WERI-Rb-1 (cell line): ENCODE data around the gene SCN3B.

Experiments
- DNase-seq: peaks from one replicate; pipeline ENCODE4 v3.0.0-alpha.2; 2020
- H3K27ac ChIP-seq: fragments of 250-450 bp; sonication (Bioruptor Pico); 2 replicates; pipeline ENCODE4 v1.5.1; 2020; ENCODE audit warnings: mild to moderate bottlenecking, moderate library complexity
- H3K27me3 ChIP-seq: fragments of 250-450 bp; sonication (Bioruptor Pico); 2 replicates; pipeline ENCODE4 v1.5.1; 2021; ENCODE audit warnings: mild to moderate bottlenecking, low read depth, moderate library complexity; ENCODE audit not compliant: insufficient read depth, severe bottlenecking
- H3K36me3 ChIP-seq: fragments of 250-450 bp; sonication (Bioruptor Pico); 2 replicates; pipeline ENCODE4 v1.5.1; 2020; ENCODE audit warnings: mild to moderate bottlenecking, moderate library complexity
- H3K4me3 ChIP-seq: 2 replicates; pipeline ENCODE4 v1.5.1; 2011; ENCODE audit warnings: low read depth, mild to moderate bottlenecking, control low read depth, low read length
- H3K9me3 ChIP-seq: fragments of 250-450 bp; sonication (Bioruptor Pico); 2 replicates; pipeline ENCODE4 v1.5.1; 2021; ENCODE audit warnings: mild to moderate bottlenecking, moderate library complexity; ENCODE audit not compliant: severe bottlenecking
- CTCF ChIP-seq: IDR thresholded peaks from 2 replicates; pipeline ENCODE4 v1.5.1; 2011; ENCODE audit warnings: low read depth, mild to moderate bottlenecking, control low read depth, inconsistent platforms, low read length

The SCN3B gene, protein sequence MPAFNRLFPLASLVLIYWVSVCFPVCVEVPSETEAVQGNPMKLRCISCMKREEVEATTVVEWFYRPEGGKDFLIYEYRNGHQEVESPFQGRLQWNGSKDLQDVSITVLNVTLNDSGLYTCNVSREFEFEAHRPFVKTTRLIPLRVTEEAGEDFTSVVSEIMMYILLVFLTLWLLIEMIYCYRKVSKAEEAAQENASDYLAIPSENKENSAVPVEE

GRCh38 chr11:123654566-123655081, at the start of gene SCN3B:
SCN3B (minus strand) TSS chr11:123654624; CDS start chr11:123653801, 823 bp downstream.
- H3K4me3 ChIP-seq: peak within 1 kb of the TSS; percentile 93
- DNase-seq: peak; percentile 95

GRCh38 chr11:123702696-123703095, 48.3 kb upstream of the SCN3B start:
- no peak for DNase-seq
- Histone ChIP-seq H3K36me3 (no peaks in the 10 kb centered on the region), H3K27me3 (no peaks in the 10 kb centered on the region), H3K27ac (no peak overlapping the region), H3K9me3 (peaks cover 4% of the 10 kb centered on the region), H3K4me3 (no peak overlapping the region)
- TF ChIP-seq CTCF: no peak

More at GRCh38 chr11:123654566-123655081, at the start of gene SCN3B:
- Histone ChIP-seq H3K9me3 (no peaks in the 10 kb centered on the region), H3K27ac (peak within 1 kb of the TSS; percentile 100), H3K36me3 (no peaks in the 10 kb centered on the region; the same call in none of the 2 replicates), H3K27me3 (no peaks in the 10 kb centered on the region)
- TF ChIP-seq CTCF: no peak

DNA sequence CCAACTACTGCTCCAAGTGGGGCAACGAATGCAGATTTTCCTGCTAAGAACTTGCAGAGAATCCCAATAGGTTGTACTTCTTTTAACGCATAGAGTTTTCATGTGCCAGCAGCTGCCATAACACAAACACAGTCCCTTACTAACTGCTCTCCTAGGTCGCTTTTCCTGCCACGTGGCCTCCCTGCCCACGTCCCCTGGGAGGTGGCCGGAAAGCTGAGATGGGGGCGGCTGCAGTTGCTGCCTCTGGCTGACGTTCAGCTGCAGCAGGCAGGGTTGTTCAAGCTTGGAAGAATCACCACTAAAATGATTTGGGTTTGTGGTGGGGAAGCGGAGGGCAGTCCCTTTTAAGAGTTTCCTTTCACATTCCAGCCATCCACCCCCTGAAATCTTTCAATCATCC, 47.7 kb upstream of the SCN3B start:
- Histone ChIP-seq H3K9me3 (peaks cover 4% of the 10 kb centered on the region), H3K36me3 (no peaks in the 10 kb centered on the region), H3K4me3 (no peak overlapping the region), H3K27ac (no peak overlapping the region), H3K27me3 (no peaks in the 10 kb centered on the region)
- TF ChIP-seq CTCF: no peak
- no peak for DNase-seq

DNA sequence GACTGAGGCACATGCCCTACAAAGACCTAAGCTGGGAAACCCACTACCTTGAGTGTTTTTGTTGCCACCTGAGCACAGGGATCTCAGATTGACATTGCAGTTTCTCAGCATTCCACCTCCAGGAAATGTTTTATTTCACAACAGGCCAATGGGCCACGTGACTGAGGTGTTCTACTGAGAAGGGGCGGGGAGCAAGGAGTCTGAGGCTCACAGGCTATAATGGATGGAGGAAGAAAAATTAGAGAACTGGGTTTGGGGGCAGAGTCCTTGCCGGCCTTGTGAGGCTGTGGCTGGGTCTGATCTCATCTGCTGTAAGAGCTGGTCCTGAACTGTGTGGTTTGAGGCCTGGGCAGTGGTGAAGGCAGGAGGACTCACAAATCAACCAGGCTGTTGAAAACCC, 46.3 kb upstream of the SCN3B start:
- no peak for DNase-seq
- H3K9me3 ChIP-seq: peaks cover 4% of the 10 kb centered on the region
- no peaks in the 10 kb centered on the region for H3K27me3 ChIP-seq

GRCh38 chr11:123698546-123699127, 44.2 kb upstream of the SCN3B start:
- peaks cover 4% of the 10 kb centered on the region for H3K9me3 ChIP-seq
- TF ChIP-seq CTCF: no peak
- DNase-seq: peak; percentile 45
- H3K36me3 ChIP-seq: no peaks in the 10 kb centered on the region
- H3K4me3 ChIP-seq: no peak overlapping the region
- H3K27me3 ChIP-seq: no peaks in the 10 kb centered on the region
- peak overlapping the region; percentile 48 for H3K27ac ChIP-seq

More for the DNA sequence above, 46.3 kb upstream of the SCN3B start:
- no peak for TF ChIP-seq CTCF
- Histone ChIP-seq H3K27ac (no peak overlapping the region), H3K4me3 (no peak overlapping the region), H3K36me3 (no peaks in the 10 kb centered on the region)
